B cell (primary cell): ENCODE measurements around the gene NUMB. TPM values are rescaled to one million over a fixed set of nuclear protein-coding genes. Genes with fewer than 3 reads are reported as not detected.

Experiments used
- ATAC-seq: fragments of 200-7000 bp; cut with Tn5 transposase; one replicate; pipeline ENCODE4 v1.10.0; 2021; ENCODE audit warnings: low read depth, mild to moderate bottlenecking, moderate number of reproducible peaks, moderate library complexity
- CTCF ChIA-PET: fragments of 350-600 bp; sonication (Branson Sonifier 250); formaldehyde crosslinking; loops from one replicate; lab custom pipeline; 2021; ENCODE audit warnings: antibody characterized with exemption, inconsistent platforms; lab: Charles Lee
- POLR2A ChIA-PET: fragments of 350-600 bp; sonication (Branson Sonifier 250); formaldehyde crosslinking; loops from one replicate; lab custom pipeline; 2021; ENCODE audit warnings: antibody characterized with exemption; lab: Charles Lee
- DNase-seq: peaks from one replicate; pipeline ENCODE4 v3.0.0; 2013
- H2AFZ ChIP-seq: 2 replicates; pipeline ENCODE4 v1.6.1; 2012; ENCODE audit warnings: mild to moderate bottlenecking, low read depth, low read length; ENCODE audit not compliant: insufficient read depth, poor library complexity, severe bottlenecking
- H3K27ac ChIP-seq, 2 donors: 1 replicate in 1 of 2; 2 replicates in 1 of 2; pipeline ENCODE4 v1.5.1; 2012 to 2013; ENCODE audit warnings: low read length in 2 of 2, mild to moderate bottlenecking in 2 of 2, moderate library complexity in 1 of 2
- H3K27me3 ChIP-seq, 4 experiments: fragments of 200-600 bp in 1 of 4; sonication (generic) in 1 of 4; replicated peaks in 1 of 4; 1 replicate in 2 of 4; 2 replicates in 2 of 4; pipeline versions ENCODE4 v1.6.1 to v1.7.0; 2013 to 2016; ENCODE audit warnings: low read length in 3 of 4, mild to moderate bottlenecking in 2 of 4, mixed read lengths in 1 of 4, moderate library complexity in 1 of 4; ENCODE audit not compliant: insufficient read depth in 4 of 4, control insufficient read depth in 3 of 4; ENCODE audit errors: control extremely low read depth in 1 of 4
- H3K36me3 ChIP-seq, 2 experiments: replicated peaks in 1 of 2; 1 replicate in 1 of 2; 2 replicates in 1 of 2; pipeline versions ENCODE4 v1.6.1 to v1.7.1; 2013; ENCODE audit warnings: low read length in 1 of 2; ENCODE audit not compliant: insufficient read depth in 2 of 2, control insufficient read depth in 1 of 2; ENCODE audit errors: control extremely low read depth in 1 of 2, extremely low read depth in 1 of 2
- H3K4me1 ChIP-seq, 2 donors: fragments of 200-600 bp in 1 of 2; sonication (generic) in 1 of 2; 1 replicate in 1 of 2; 2 replicates in 1 of 2; pipeline versions ENCODE4 v1.5.1 to v1.6.1; 2013 to 2017; ENCODE audit warnings: low read length in 2 of 2; ENCODE audit not compliant: control insufficient read depth in 2 of 2, insufficient read depth in 2 of 2
- H3K4me2 ChIP-seq: replicated peaks from 2 replicates; pipeline ENCODE3; 2012; ENCODE audit warnings: mild to moderate bottlenecking, low read depth, low read length; ENCODE audit not compliant: poor library complexity, severe bottlenecking
- H3K4me3 ChIP-seq, 5 experiments: fragments of 200-600 bp in 1 of 5; sonication (generic) in 1 of 5; 1 replicate in 3 of 5; 2 replicates in 2 of 5; pipeline versions ENCODE4 v1.5.1 to v1.7.0; 2011 to 2016; ENCODE audit warnings: low read length in 4 of 5, mild to moderate bottlenecking in 4 of 5, low read depth in 2 of 5, control low read depth in 1 of 5, moderate library complexity in 1 of 5; ENCODE audit not compliant: insufficient read depth in 1 of 5; ENCODE audit errors: control extremely low read depth in 1 of 5, extremely low read depth in 1 of 5
- H3K79me2 ChIP-seq: fragments of 200-600 bp; sonication (generic); one replicate; pipeline ENCODE4 v1.6.0; 2016; ENCODE audit warnings: low read length; ENCODE audit not compliant: control insufficient read depth, insufficient read depth
- H3K9ac ChIP-seq: fragments of 200-600 bp; sonication (generic); 2 replicates; pipeline ENCODE4 v1.6.1; 2017; ENCODE audit warnings: mild to moderate bottlenecking, low read length, moderate library complexity
- H3K9me3 ChIP-seq, 3 donors: one replicate each; pipeline versions ENCODE4 v1.6.1 to v1.7.1; 2013; ENCODE audit warnings: low read length in 2 of 3; ENCODE audit not compliant: control insufficient read depth in 2 of 3, insufficient read depth in 1 of 3; ENCODE audit errors: control extremely low read depth in 1 of 3
- H4K20me1 ChIP-seq: 2 replicates; pipeline ENCODE4 v1.6.0; 2012; ENCODE audit warnings: mild to moderate bottlenecking, low read length; ENCODE audit not compliant: insufficient read depth, control insufficient read depth, poor library complexity, severe bottlenecking
- H3K27ac Mint-ChIP-seq: one replicate; pipeline ENCODE4 v1.8.0; 2021; ENCODE audit warnings: mixed read lengths
- H3K27me3 Mint-ChIP-seq: one replicate; pipeline ENCODE4 v1.8.0; 2021; ENCODE audit warnings: mixed read lengths
- H3K4me1 Mint-ChIP-seq: one replicate; pipeline ENCODE4 v1.8.0; 2021; ENCODE audit warnings: mixed read lengths
- H3K4me3 Mint-ChIP-seq: one replicate; pipeline ENCODE4 v1.8.0; 2021; ENCODE audit warnings: mixed read lengths
- H3K9me3 Mint-ChIP-seq: one replicate; pipeline ENCODE4 v1.8.0; 2022; ENCODE audit warnings: mixed read lengths; ENCODE audit not compliant: insufficient read depth
- CTCF ChIP-seq: fragments of 200-600 bp; IDR thresholded peaks from one replicate; pipeline ENCODE4 v1.8.0; 2022; ENCODE audit warnings: antibody characterized with exemption, mild to moderate bottlenecking
- EZH2 ChIP-seq: IDR thresholded peaks from 2 replicates; pipeline ENCODE4 v1.6.1; 2012; ENCODE audit warnings: borderline replicate concordance, low read depth, mild to moderate bottlenecking, moderate library complexity, low read length; ENCODE audit not compliant: insufficient read depth, poor library complexity, severe bottlenecking
- WGBS: methylation state at CpG from one replicate; pipeline ENCODE4 v1.1.5; 2013; ENCODE audit warnings: missing lambda C conversion rate; ENCODE audit not compliant: insufficient coverage; 5-methylcytosine and 5-hydroxymethylcytosine counted together
- intact Hi-C: fragments of 100-400 bp; cut with micrococcal nuclease; formaldehyde crosslinking; loops from one replicate; pipeline ENCODE4 v1.10.0; 2022
- polyA plus RNA-seq: library from polyadenylated mRNA; depleted of rRNA; stranded (reverse); fragments of >200 nt; gene quantifications from 2 replicates; pipeline ENCODE4 v1.2.3, GENCODE V29; 2012
- total RNA-seq, 2 donors: library from RNA; stranded (reverse); fragments of 120-200 nt in 1 of 2; gene quantifications; 1 replicate in 1 of 2; 2 replicates in 1 of 2; pipeline versions ENCODE4 v1.2.3 to v1.2.4, GENCODE V29; 2013 to 2022

NUMB gene
- total and polyA plus RNA-seq, 2 donors (not counting 1 experiment from before 2014, with no cell fraction given): 63.4 to 102 TPM

DNA sequence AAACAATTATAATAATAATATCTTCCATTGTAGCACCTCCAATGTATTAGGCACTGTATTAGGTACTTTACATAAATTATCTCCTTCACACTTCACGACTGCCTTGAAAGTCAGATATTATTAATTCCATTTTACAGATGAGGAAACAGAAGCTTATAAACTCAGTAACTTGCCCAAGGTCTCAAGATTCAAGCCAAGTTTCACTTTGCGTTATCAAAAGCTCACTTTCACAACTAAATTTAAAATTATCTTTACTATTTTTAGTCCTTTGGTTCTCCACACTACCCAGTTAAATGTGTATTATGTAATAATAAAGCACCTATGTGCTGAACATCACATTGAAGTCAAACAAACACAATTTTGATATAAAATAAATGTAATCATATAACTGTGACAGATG lies 55.8 kb downstream of the NUMB start:
- TF ChIP-seq EZH2 (no peak), CTCF (no peak)
- H3K4me2 ChIP-seq: peak overlapping the region; percentile 24
- intact Hi-C loops: loop anchor here (5.0 kb wide), 1 partner anchor 55 kb away; the partner anchor contains the start of gene NUMB
- H4K20me1 ChIP-seq: peaks cover 7% of the 10 kb centered on the region
- peaks cover 0 to 5% of the 10 kb centered on the region in 2 experiments for H3K36me3 ChIP-seq
- H3K4me1 ChIP-seq: peaks cover 32 to 44% of the 10 kb centered on the region in 2 donors
- ChIA-PET POLR2A (interaction anchor here (0.7 kb wide), 1 partner anchor 62 kb away, joined by 4 read pairs; no protein-coding TSS in a partner anchor), CTCF (interaction anchor here (0.9 to 4.6 kb wide), 4 partner anchors 55 to 107 kb away, joined by 3 to 24 read pairs (median 6); partner anchors contain the start of gene NUMB)
- peak overlapping the region in 1 of 5 experiments; percentile 35 for H3K4me3 ChIP-seq
- Mint-ChIP-seq H3K4me3 (no peak overlapping the region), H3K9me3 (peaks cover 5% of the 10 kb centered on the region), H3K27me3 (no peaks in the 10 kb centered on the region), H3K4me1 (peaks cover 53% of the 10 kb centered on the region), H3K27ac (peak overlapping the region; percentile 89)
- H3K9ac ChIP-seq: no peak overlapping the region
- ATAC-seq: no peak
- WGBS: no CpG with 5 or more reads among the region's 2 CpGs
- H3K9me3 ChIP-seq: peaks cover 0 to 8% (median 7%) of the 10 kb centered on the region in 3 donors
- H3K27ac ChIP-seq: peak overlapping the region; percentile 70 to 78
- H3K79me2 ChIP-seq: peaks cover 58% of the 10 kb centered on the region
- no peaks in the 10 kb centered on the region for H3K27me3 ChIP-seq
- no peak for DNase-seq
- no peak overlapping the region for H2AFZ ChIP-seq

- no peaks in the 10 kb centered on the region for H3K27me3 Mint-ChIP-seq
- ChIA-PET CTCF (no interaction called here), POLR2A (interaction anchor here (1.1 kb wide), 1 partner anchor 12 kb away, joined by 4 read pairs; no protein-coding TSS in a partner anchor)
- H3K9me3 ChIP-seq: peaks cover 0 to 8% (median 7%) of the 10 kb centered on the region in 3 donors
- H3K79me2 ChIP-seq: peaks cover 84% of the 10 kb centered on the region
- H3K36me3 ChIP-seq: peaks cover 0 to 5% of the 10 kb centered on the region in 2 experiments
- DNase-seq (no peak), ATAC-seq (no peak)
- H3K27ac Mint-ChIP-seq: peak overlapping the region; percentile 0
- intact Hi-C loops: no loop called here
- no peak overlapping the region for H3K9ac ChIP-seq
- H2AFZ ChIP-seq: no peak overlapping the region
- TF ChIP-seq CTCF (no peak), EZH2 (no peak)
- peaks cover 29 to 46% of the 10 kb centered on the region in 2 donors for H3K4me1 ChIP-seq
- H4K20me1 ChIP-seq: peaks cover 7% of the 10 kb centered on the region
- H3K4me3 ChIP-seq: no peak overlapping the region
- H3K4me3 Mint-ChIP-seq: no peak overlapping the region
- H3K4me2 ChIP-seq: no peak overlapping the region
- 92% methylated on average over 2 of the region's 3 CpGs for WGBS
- peaks cover 3% of the 10 kb centered on the region for H3K9me3 Mint-ChIP-seq
- H3K27ac ChIP-seq: no peak overlapping the region
- H3K4me1 Mint-ChIP-seq: peaks cover 51% of the 10 kb centered on the region
- H3K27me3 ChIP-seq: no peaks in the 10 kb centered on the region
These were observed 60.5 kb downstream of the NUMB start for GRCh38 chr14:73397810-73398209.
